HG02571 (cell line): ENCODE results near the gene SMG6.
A peak's percentile ranks its signal among the peaks of the same experiment; 100 is the strongest.

Source experiments
- ATAC-seq: cut with Tn5 transposase; IDR thresholded peaks from one replicate; pipeline ENCODE4 v1.9.1; 2021; ENCODE audit warnings: mild to moderate bottlenecking, moderate library complexity; ENCODE audit not compliant: unreplicated experiment

Gene SMG6

GRCh38 chr17:2237950-2238349, 65.6 kb downstream of the SMG6 start:
- ATAC-seq = no peak

- no peak for ATAC-seq
These were observed 66.1 kb downstream of the SMG6 start for GRCh38 chr17:2237521-2237921.

- no peak for ATAC-seq
These were observed 67.7 kb downstream of the SMG6 start for GRCh38 chr17:2235792-2236366.

- ATAC-seq = no peak
These were observed 68.3 kb downstream of the SMG6 start for GRCh38 chr17:2235265-2235664.

- ATAC-seq = no peak
These were observed 70.1 kb downstream of the SMG6 start for GRCh38 chr17:2233441-2233947.

- ATAC-seq = no peak
These were observed 71.3 kb downstream of the SMG6 start for GRCh38 chr17:2232244-2232638.

- ATAC-seq = no peak
These were observed 72.7 kb downstream of the SMG6 start for GRCh38 chr17:2230877-2231276.

GRCh38 chr17:2227025-2227699, 76.4 kb downstream of the SMG6 start:
- no peak for ATAC-seq

GRCh38 chr17:2223617-2223927, 80.0 kb downstream of the SMG6 start:
- no peak for ATAC-seq

- peak; percentile 52 for ATAC-seq
These were observed 80.5 kb downstream of the SMG6 start for GRCh38 chr17:2222901-2223616.

GRCh38 chr17:2222301-2222700, 81.3 kb downstream of the SMG6 start:
- no peak for ATAC-seq

GRCh38 chr17:2218426-2218825, 85.2 kb downstream of the SMG6 start:
- ATAC-seq = no peak

- ATAC-seq = no peak
These were observed 87.8 kb downstream of the SMG6 start for GRCh38 chr17:2215616-2216364.

GRCh38 chr17:2214929-2215615, 88.5 kb downstream of the SMG6 start:
- no peak for ATAC-seq

GRCh38 chr17:2214047-2214928, 89.3 kb downstream of the SMG6 start:
- ATAC-seq = no peak

GRCh38 chr17:2213291-2213960, 90.2 kb downstream of the SMG6 start:
- no peak for ATAC-seq

GRCh38 chr17:2212400-2212981, 91.1 kb downstream of the SMG6 start:
- no peak for ATAC-seq

- no peak for ATAC-seq
These were observed 91.8 kb downstream of the SMG6 start for GRCh38 chr17:2211661-2212399.
